Common myeloid progenitor, CD34-positive (primary cell): Measurements from ENCODE around the gene TEKT3.
A peak's percentile ranks its signal among the peaks of the same experiment; 100 is the strongest.

Experiments used
- CTCF ChIA-PET: fragments of 350-600 bp; sonication (Branson Sonifier 250); formaldehyde crosslinking; loops from one replicate; lab custom pipeline; 2021; ENCODE audit warnings: antibody characterized with exemption; lab: Charles Lee
- POLR2A ChIA-PET: fragments of 350-600 bp; sonication (Branson Sonifier 250); formaldehyde crosslinking; loops from one replicate; lab custom pipeline; 2021; ENCODE audit warnings: antibody characterized with exemption; lab: Charles Lee
- DNase-seq, 3 donors: peaks; one replicate each; pipeline versions ENCODE4 v3.0.0 to v3.0.0-alpha.2; 2013
- H3K27ac ChIP-seq, 2 experiments: 1 replicate in 1 of 2; 2 replicates in 1 of 2; pipeline ENCODE4 v1.7.0; 2013; ENCODE audit warnings: inconsistent platforms in 2 of 2, low read length in 2 of 2, mild to moderate bottlenecking in 2 of 2, low read depth in 1 of 2, moderate library complexity in 1 of 2; ENCODE audit not compliant: severe bottlenecking in 2 of 2, insufficient read depth in 1 of 2, poor library complexity in 1 of 2
- H3K27me3 ChIP-seq, 5 experiments: replicated peaks in 2 of 5; 1 replicate in 3 of 5; 2 replicates in 2 of 5; pipeline versions ENCODE4 v1.6.1 to v1.7.0; 2013; ENCODE audit warnings: low read length in 4 of 5, mild to moderate bottlenecking in 2 of 5, moderate library complexity in 2 of 5, inconsistent platforms in 1 of 5; ENCODE audit not compliant: insufficient read depth in 5 of 5, control insufficient read depth in 4 of 5
- H3K36me3 ChIP-seq, 4 experiments: 1 replicate in 2 of 4; 2 replicates in 2 of 4; pipeline versions ENCODE4 v1.6.1 to v1.7.0; 2013; ENCODE audit warnings: low read length in 3 of 4, control low read depth in 1 of 4, mild to moderate bottlenecking in 1 of 4; ENCODE audit not compliant: control insufficient read depth in 4 of 4, insufficient read depth in 4 of 4
- H3K4me1 ChIP-seq, 4 experiments: 1 replicate in 3 of 4; 2 replicates in 1 of 4; pipeline versions ENCODE4 v1.6.1 to v1.7.1; 2013; ENCODE audit warnings: low read length in 3 of 4, mild to moderate bottlenecking in 3 of 4, control low read depth in 1 of 4, inconsistent platforms in 1 of 4, moderate library complexity in 1 of 4; ENCODE audit not compliant: control insufficient read depth in 4 of 4, insufficient read depth in 4 of 4; ENCODE audit errors: control extremely low read depth in 1 of 4
- H3K4me3 ChIP-seq, 7 experiments: 1 replicate in 4 of 7; 2 replicates in 3 of 7; pipeline versions ENCODE4 v1.5.1 to v1.7.0; 2013; ENCODE audit warnings: mild to moderate bottlenecking in 7 of 7, low read length in 6 of 7, moderate library complexity in 6 of 7, inconsistent platforms in 2 of 7, low read depth in 2 of 7, control low read depth in 1 of 7; ENCODE audit not compliant: insufficient read depth in 4 of 7, control insufficient read depth in 1 of 7; ENCODE audit errors: extremely low read depth in 1 of 7
- H3K9me3 ChIP-seq, 5 experiments: 1 replicate in 4 of 5; 2 replicates in 1 of 5; pipeline versions ENCODE4 v1.6.1 to v1.7.1; 2013; ENCODE audit warnings: low read length in 4 of 5, mild to moderate bottlenecking in 2 of 5, inconsistent platforms in 1 of 5, low read depth in 1 of 5, moderate library complexity in 1 of 5; ENCODE audit not compliant: control insufficient read depth in 4 of 5, insufficient read depth in 2 of 5; ENCODE audit errors: control extremely low read depth in 1 of 5
- WGBS: methylation state at CpG from one replicate; pipeline ENCODE4 v1.1.5; 2013; ENCODE audit not compliant: insufficient coverage; 5-methylcytosine and 5-hydroxymethylcytosine counted together

TEKT3 gene

DNA sequence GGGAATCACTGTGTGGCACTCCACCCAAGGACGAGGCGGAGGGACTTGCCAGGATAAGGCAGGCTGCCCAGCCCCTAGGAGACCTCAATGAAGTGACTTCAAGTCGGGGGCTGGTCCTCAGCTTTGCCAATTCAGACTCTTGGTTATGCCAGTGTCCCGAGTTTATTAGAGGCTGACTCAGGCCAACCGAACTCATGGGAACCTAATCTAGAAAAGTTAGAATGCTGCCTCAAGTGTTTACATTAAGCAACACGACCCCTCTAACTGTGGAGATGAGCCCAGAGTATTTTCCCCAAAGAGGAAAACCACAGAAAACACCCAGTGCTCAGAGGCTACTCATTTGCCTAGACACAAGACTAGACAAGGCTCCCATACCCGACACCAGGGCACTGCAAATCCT, 1.1 kb upstream of the TEKT3 start:
- no peak overlapping the region for H3K27ac ChIP-seq
- no peak overlapping the region for H3K4me3 ChIP-seq
- 83% methylated on average over 7 of the region's 7 CpGs for WGBS
- peaks cover 5 to 71% (median 37%) of the 10 kb centered on the region in 5 experiments for H3K27me3 ChIP-seq
- no peaks in the 10 kb centered on the region for H3K36me3 ChIP-seq
- CTCF ChIA-PET: no interaction called here
- POLR2A ChIA-PET: no interaction called here
- H3K9me3 ChIP-seq: peaks cover 0 to 4% (median 0%) of the 10 kb centered on the region in 5 experiments
- H3K4me1 ChIP-seq: peaks cover 0 to 10% (median 4%) of the 10 kb centered on the region in 4 experiments
- DNase-seq: no peak

- H3K36me3 ChIP-seq: no peaks in the 10 kb centered on the region
- H3K4me1 ChIP-seq: peaks cover 0 to 10% (median 4%) of the 10 kb centered on the region in 4 experiments
- no peak overlapping the region for H3K4me3 ChIP-seq
- no peak overlapping the region for H3K27ac ChIP-seq
- CTCF ChIA-PET: no interaction called here
- DNase-seq: no peak
- peaks cover 0 to 4% (median 0%) of the 10 kb centered on the region in 5 experiments for H3K9me3 ChIP-seq
- POLR2A ChIA-PET: no interaction called here
- WGBS: no CpG with 5 or more reads among the region's 3 CpGs
- peaks cover 5 to 69% (median 37%) of the 10 kb centered on the region in 5 experiments for H3K27me3 ChIP-seq
These were observed 569 bp upstream of the TEKT3 start for GRCh38 chr17:15341966-15342365.

GRCh38 chr17:15340966-15341365, 431 bp downstream of the TEKT3 start:
- Histone ChIP-seq H3K4me3 (peak overlapping the region in 4 of 7 experiments; percentile 36 to 63 (median 52)), H3K27ac (no peak overlapping the region), H3K9me3 (peaks cover 0 to 4% (median 0%) of the 10 kb centered on the region in 5 experiments), H3K27me3 (peaks cover 5 to 63% (median 37%) of the 10 kb centered on the region in 5 experiments), H3K36me3 (no peaks in the 10 kb centered on the region), H3K4me1 (peaks cover 0 to 10% (median 4%) of the 10 kb centered on the region in 4 experiments)
- POLR2A ChIA-PET: no interaction called here
- 8% methylated on average over 18 of the region's 19 CpGs for WGBS
- peak in 2 of 3 donors; percentile 12 to 17 for DNase-seq
- CTCF ChIA-PET: no interaction called here

DNA sequence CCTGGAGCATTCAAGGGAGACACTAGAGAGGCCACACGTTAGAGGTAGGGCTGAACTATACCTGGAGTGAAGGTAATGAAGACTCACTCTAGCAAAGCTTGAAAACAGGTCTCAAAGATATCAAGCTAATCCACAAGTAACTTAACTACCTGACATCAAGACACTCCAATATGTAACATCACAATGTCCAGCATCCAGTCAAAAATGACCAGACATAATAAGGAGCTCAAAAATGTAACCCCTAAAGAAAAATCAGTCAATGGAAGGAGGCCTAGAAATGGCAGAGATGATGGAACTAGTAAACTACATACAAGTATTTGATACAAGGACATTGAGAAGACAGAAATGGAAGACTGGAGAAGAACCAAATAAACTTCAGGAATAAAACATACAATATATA, 6.0 kb downstream of the TEKT3 start:
- WGBS: 71% methylated on average over 1 of the region's 1 CpG
- Histone ChIP-seq H3K9me3 (peaks cover 0 to 8% (median 6%) of the 10 kb centered on the region in 5 experiments), H3K27me3 (peaks cover 0 to 17% (median 8%) of the 10 kb centered on the region in 5 experiments), H3K27ac (no peak overlapping the region), H3K36me3 (no peaks in the 10 kb centered on the region), H3K4me1 (no peaks in the 10 kb centered on the region), H3K4me3 (no peak overlapping the region)
- CTCF ChIA-PET: no interaction called here
- POLR2A ChIA-PET: no interaction called here
- DNase-seq: no peak

GRCh38 chr17:15334266-15334665, 7.1 kb downstream of the TEKT3 start:
- WGBS: 100% methylated on average over 3 of the region's 3 CpGs
- Histone ChIP-seq H3K27ac (no peak overlapping the region), H3K27me3 (peaks cover 0 to 6% (median 3%) of the 10 kb centered on the region in 5 experiments), H3K4me3 (no peak overlapping the region), H3K36me3 (no peaks in the 10 kb centered on the region), H3K4me1 (no peaks in the 10 kb centered on the region), H3K9me3 (peaks cover 0 to 8% (median 3%) of the 10 kb centered on the region in 5 experiments)
- no peak for DNase-seq
- ChIA-PET POLR2A (no interaction called here), CTCF (no interaction called here)

DNA sequence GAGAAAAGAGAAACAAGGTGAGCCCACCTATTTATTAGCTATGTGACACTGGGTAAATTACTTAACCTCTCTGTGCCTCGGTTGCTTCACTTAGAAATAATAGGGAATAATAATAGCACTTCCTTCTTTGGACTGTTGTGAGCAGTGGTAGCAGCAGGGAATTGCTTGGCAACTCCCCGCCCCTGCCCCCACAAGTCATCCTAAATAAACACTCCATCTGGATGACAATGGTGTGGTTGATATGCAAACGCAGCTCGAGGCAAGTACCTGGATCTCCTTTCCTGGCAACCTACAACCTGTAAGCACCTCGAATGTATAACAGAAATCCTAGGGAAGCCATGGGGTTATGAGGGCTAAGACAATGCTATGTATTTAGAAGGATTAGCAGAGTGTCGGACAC, 9.1 kb downstream of the TEKT3 start:
- Histone ChIP-seq H3K4me1 (no peaks in the 10 kb centered on the region), H3K27me3 (peaks cover 0 to 2% (median 0%) of the 10 kb centered on the region in 5 experiments), H3K27ac (no peak overlapping the region), H3K36me3 (no peaks in the 10 kb centered on the region), H3K4me3 (no peak overlapping the region), H3K9me3 (peaks cover 0 to 8% (median 3%) of the 10 kb centered on the region in 5 experiments)
- POLR2A ChIA-PET: interaction anchor here (0.6 kb wide), 1 partner anchor 13 kb away, joined by 4 read pairs; no protein-coding TSS in a partner anchor
- WGBS: 32% methylated on average over 3 of the region's 6 CpGs
- CTCF ChIA-PET: interaction anchor here (0.6 kb wide), 1 partner anchor 36 kb away, joined by 3 read pairs; no protein-coding TSS in a partner anchor
- no peak for DNase-seq

DNA sequence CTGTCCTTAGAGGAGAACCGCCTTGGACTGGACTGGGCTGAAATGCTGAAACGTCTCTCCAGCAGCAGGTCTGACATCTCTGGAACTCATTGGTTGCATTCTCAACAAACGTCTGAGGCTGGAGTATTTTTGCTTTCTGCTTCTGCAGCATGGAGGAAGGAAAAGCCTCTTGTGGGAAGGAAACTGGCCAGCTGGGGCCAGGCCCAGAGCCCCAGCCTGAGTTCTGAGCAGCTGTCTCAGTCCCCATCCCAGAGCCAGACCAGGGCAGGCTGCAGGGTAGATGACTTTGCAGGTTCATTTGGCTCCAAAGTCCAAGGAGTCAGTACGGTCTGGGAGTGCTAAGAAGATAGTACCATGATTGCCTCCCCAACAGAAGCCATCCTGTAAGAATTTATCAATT, 18.3 kb downstream of the TEKT3 start:
- no peak for DNase-seq
- Histone ChIP-seq H3K36me3 (no peaks in the 10 kb centered on the region), H3K9me3 (no peaks in the 10 kb centered on the region), H3K27me3 (peaks cover 0 to 4% (median 2%) of the 10 kb centered on the region in 5 experiments), H3K4me1 (no peaks in the 10 kb centered on the region), H3K4me3 (no peak overlapping the region), H3K27ac (no peak overlapping the region)
- 59% methylated on average over 4 of the region's 4 CpGs for WGBS
- ChIA-PET POLR2A (no interaction called here), CTCF (no interaction called here)
